ENCODE results near the gene ANO10.
"Not testable (repeated sequence)": the region's sequence is repeated elsewhere in the genome, so short reads cannot be mapped to it uniquely, and the experiment has no call there.

ANO10 gene

DNA sequence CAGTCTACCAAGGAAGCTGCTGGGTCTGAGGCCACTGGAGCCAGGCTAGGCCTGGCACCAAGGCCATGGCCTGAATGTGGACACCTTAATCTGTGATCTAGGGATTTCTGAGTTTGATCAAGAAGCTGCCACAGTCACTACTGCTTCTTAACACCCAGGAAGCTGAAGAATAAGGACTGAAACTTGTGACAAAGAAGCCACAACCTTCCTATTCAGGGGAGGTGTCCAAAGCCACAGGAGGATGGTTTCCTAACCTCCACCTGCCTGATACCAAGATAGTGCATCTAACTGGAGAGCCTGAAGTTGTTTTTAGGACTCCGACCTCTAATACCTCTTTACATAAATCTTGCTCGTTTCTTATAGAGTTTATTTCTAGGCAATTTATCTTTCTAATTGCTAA is 5.5 kb upstream of the ANO10 start:
- no peak for DNase-seq (ENCODE audit: low read depth)

DNA sequence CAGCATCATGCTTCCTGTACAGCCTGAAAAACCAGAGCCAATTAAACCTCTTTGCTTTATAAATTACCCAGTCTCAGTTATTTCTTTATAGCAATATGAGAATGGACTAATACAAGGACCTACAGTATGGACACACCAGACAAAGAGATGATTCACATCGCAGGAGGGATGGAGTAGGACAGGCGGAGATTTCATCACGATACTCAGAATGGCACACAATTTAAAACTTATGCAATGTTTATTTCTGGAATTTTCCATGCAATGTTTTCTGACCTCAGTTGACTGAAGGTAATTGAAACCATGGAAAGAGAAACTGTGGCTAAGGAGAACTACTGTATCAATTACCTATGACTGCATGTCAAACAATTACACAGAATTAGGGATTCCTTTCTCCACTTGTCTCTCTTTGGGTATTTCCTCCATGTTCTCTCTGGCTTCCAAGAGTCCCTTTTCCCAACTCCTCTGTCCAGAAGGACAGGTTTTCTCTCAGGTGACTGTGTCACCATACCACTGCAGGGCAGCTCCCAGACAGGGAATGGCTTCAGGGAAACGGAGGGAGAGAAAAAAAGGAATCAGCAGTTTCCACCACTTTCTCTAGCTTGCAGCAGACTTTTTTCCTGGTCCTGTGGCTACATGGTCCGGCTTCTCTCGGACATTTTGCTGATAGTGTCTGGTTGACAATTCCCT is 3.0 kb upstream of the ANO10 start:
- no peak for DNase-seq (ENCODE audit: low read depth)

DNA sequence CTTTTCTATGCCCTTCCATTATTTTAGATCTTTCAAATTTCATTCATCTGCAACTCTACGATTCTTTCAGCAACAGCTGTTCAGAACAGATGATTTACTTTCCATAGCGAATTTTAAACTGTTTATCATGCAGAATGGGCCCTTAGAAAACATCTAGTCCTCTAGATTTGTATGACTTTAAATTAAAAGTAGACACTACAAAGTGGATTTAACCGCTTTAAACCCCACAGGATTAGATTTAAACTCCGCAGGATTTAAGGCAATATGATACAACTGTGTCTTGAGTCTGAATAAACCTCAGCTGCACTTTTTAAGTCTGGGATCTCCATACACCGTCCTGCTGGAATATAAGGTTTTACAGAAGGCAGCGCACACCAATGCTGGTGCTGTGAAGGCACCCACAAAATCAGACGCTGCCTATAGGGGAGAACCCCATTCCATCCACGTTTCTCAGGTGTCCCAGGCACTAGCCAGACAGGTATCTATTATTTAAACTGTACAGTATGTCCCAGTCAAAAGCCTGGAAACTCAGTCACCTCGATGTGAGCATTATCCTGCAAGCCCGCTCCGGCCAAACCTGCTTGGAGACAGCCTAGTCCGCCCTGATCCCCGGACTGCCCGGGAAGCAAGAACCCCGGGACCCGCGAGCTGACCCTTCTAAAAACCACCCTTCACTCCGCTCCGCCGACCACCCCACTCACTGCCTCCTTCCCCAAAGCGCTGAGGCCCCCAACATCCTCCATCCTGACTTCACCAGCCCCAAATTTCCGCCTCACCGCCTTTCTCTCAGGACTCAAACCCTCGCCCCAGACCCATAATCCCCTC is 768 bp downstream of the ANO10 start:
- DNase-seq (ENCODE audit: low read depth), result peak; percentile 9

DNA sequence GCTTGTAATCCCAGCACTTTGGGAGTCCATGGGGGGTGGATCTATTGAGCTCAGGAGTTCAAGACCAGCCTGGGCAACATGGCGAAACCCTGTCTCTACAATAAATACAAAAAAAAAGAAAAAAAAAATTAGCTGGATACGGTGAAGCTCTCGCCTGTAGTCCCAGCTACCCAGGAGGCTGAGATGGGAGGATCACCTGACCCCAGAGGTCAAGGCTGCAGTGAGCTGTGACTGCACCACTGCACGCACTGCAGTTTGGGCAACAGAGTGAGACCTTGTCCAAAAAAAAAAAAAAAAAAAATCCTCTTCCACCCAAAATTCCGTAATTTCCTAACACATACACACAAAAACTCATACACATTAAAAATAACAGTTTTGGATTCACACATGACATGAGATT is 2.2 kb downstream of the ANO10 start:
- no peak for DNase-seq (ENCODE audit: low read depth)

DNA sequence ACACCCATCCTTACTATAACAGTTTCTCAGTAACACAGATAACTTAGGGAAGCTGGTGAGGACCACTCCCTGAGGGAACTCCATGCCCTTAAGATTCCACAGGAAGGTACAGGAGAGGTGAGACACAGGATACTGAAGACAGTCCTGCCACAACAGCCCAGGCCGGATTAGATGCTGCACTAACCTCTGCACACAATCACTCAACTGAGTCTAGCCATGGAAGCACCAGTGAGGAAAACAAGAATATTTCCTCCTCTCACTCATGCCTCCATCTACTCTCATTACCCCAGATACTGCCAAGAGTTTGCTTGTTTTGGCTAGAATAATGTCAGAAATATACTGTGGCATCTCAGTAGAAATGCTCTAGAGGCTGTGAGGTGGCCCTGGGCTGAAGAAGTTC is 3.7 kb downstream of the ANO10 start:
- no peak for DNase-seq (ENCODE audit: low read depth)

DNA sequence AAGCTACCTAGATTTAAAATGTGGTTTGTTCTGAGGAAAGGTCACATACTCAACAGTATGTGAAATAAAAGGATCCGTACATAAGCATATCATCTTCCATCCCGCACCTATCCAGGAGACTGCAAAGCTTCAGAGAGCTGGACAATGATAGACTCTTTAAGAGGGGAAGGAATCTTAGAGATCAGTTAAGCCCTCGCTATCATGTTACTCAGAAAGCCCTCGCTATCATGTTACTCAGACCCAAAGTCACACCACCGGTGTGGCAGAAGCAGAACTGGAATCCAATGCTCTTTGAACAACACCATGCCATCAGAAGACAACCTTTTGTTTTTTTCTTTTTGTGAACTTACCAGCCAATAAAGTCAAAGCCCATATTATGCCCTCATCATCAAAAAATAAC is 5.8 kb downstream of the ANO10 start:
- DNase-seq (ENCODE audit: low read depth), result no peak

DNA sequence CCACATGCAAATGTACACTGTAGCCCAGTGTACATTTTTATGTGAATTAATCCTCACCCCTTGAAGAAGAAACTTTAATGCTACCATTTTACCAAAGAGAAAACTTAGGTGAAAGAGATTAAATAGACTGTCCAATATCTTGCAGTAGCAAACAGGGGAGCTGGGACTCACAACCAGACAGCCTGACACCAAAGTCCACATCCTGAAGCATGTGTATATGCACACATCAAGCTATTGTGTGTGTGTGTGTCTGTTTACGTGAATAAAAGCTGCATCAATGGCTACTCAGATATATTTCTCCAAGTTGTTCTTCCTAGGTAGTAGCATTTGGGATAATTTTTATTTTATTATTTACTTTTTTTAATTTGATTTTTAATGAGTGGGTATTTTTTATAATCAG is 6.7 kb downstream of the ANO10 start:
- no peak for DNase-seq (ENCODE audit: low read depth)

DNA sequence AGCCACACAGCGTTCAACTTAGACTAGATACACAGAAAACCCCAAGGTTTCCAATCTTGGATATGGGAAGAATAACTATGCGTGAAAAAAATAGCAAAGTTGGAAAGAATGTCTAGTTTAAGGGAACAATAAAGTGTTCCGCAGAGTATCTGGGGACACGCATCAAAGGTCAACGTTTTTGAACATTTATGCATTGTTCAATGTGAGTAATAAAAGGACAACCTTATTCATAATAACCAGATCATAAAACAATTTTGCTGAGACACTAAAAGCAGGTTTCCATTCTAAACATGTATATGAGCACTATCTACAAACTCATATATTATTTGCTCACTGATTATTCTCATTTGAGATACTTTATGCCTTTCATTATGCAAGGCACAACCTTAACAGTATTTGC is 7.8 kb downstream of the ANO10 start:
- no peak for DNase-seq (ENCODE audit: low read depth)

DNA sequence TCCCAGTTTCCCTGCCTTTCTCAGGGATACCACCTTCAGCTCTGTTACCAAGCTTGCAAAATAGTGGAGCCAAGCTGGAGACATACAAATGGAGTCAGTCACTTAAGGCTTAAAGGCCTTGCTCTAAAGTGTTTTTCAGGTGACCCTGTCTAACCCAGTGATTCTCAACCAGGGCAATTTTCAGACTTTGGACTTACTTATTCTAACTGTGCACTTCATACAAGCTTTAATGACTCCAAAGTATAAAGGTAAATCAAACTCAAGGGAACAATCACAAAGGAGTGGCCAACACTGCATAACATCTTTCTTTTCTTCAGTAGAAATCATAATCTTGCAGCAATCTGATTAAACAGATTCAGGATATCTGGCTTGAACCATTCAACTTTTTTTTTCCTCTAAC is 9.4 kb downstream of the ANO10 start:
- DNase-seq (ENCODE audit: low read depth), result no peak

DNA sequence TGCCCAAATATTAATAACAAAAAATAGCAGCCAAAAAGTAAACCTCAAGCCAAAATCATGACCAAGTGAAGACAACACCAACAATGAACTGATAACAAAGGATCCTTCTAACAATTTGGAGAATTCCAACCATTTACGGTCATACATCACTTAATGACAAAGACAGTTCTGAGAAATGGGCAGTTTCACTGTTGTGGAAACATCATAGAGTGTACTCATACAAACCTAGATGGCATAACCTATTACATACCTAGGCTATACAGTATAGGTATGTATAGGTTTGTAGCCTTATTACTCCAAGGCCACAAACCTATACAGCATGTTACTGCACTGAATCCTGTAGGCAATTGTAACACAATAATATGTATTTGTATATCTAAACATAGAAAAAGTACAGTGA is 12.4 kb downstream of the ANO10 start:
- DNase-seq (ENCODE audit: low read depth), result no peak

DNA sequence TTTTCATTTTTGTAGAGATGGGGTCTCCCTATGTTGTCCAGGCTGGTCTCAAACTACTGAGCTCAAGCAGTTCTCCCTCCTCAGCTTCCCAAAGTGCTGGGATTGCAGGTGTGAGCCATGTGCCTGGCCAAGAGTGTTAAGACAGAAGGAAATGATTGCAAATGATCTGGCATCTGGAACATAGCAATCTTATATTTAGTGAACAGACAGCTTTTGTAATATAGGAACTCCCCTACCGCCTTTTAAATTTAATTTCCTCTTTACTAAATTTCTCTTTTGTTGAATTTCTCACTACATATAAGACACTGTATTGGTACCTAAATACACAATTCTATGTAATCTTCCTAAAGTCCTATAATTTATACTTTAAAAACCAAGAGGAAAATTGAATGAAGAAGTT is 13.1 kb downstream of the ANO10 start:
- DNase-seq (ENCODE audit: low read depth), result no peak

DNA sequence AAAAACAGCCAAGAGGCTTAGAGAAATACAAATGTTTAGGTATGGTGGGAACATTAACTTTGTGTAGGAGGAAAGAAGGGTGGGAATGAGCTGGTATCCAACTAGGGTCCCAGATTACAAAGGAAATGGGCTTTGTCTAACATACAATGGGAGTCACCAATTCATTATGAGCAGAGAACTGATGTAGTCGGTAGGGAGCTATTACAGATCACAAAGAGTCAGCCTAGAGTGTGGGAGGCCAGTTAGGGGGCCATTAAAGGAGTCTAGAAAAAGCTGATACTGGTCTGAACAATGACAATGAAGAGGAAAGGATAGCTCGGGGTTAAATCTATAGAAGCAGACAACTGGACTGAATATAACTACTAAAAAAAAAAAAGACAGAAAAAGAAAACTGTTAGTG is 15.5 kb downstream of the ANO10 start:
- DNase-seq (ENCODE audit: low read depth), result no peak

DNA sequence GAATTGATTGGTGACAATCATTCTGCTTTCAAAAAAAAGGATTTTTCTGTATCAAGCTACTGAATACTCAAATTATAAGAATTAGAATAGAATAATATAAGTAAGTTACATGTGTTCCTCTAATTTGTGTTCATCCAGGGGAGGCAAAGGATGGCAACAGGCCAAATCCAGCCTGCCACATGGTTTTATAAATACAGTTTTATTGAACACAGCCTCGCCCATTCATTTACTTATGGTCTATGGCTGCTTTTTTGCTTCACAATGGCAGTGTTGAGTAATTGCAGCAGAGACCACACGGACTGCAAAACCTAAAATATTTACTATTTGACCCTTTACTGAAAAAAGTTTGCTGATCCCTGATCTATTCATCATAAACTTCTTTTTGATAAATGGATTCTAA is 21.9 kb downstream of the ANO10 start:
- DNase-seq (ENCODE audit: low read depth), result not testable (repeated sequence)

DNA sequence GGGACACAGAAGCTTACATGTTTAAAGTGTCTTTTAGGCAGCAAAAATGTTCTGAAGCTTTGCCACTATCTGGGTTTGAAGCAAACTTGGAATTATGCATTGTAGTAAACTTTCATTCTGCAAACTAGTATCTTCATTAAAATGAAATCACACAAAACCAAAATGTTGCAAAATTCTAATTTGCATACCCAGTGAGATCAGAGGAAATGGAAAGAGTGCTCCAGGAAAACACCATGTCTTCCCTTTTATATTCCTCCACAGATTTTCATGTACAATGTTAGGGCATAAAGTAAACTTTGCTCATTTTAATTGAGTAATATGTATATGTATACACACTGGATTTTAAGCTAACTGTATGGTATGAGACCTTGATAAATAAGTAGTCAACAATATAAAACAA is 23.9 kb downstream of the ANO10 start:
- DNase-seq (ENCODE audit: low read depth), result no peak

DNA sequence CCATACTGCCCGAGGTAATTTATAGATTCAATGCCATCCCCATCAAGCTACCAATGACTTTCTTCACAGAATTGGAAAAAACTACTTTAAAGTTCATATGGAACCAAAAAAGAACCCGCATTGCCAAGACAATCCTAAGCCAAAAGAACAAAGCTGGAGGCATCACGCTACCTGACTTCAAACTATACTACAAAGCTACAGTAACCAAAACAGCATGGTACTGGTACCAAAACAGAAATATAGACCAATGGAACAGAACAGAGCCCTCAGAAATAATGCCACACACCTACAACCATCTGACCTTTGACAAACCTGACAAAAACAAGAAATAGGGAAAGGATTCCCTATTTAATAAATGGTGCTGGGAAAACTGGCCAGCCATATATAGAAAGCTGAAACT is 25.6 kb downstream of the ANO10 start:
- not testable (repeated sequence) for DNase-seq (ENCODE audit: low read depth)

DNA sequence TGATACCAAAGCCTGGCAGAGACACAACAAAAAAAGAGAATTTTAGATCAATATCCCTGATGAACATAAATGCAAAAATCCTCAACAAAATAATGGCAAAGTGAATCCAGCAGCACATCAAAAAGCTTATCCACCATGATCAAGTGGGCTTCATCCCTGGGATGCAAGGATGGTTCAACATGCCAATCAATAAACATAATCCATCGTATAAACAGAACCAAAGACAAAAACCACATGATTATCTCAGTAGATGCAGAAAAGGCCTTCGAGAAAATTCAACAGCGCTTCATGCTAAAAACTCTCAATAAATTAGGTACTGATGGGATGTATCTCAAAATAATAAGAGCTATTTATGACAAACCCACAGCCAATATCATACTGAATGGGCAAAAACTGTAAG is 26.5 kb downstream of the ANO10 start:
- not testable (repeated sequence) for DNase-seq (ENCODE audit: low read depth)

DNA sequence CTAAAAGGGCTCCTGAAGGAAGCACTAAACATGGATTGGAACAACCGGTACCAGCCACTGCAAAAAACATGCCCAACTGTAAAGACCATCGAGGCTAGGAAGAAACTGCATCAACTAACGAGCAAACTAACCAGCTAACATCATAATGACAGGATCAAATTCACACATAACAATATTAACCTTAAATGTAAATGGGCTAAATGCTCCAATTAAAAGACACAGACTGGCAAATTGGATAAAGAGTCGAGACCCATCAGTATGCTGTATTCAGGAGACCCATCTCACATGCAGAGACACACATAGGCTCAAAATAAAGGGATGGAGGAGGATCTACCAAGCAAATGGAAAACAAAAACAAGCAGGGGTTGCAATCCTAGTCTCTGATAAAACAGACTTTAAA is 28.2 kb downstream of the ANO10 start:
- not testable (repeated sequence) for DNase-seq (ENCODE audit: low read depth)

DNA sequence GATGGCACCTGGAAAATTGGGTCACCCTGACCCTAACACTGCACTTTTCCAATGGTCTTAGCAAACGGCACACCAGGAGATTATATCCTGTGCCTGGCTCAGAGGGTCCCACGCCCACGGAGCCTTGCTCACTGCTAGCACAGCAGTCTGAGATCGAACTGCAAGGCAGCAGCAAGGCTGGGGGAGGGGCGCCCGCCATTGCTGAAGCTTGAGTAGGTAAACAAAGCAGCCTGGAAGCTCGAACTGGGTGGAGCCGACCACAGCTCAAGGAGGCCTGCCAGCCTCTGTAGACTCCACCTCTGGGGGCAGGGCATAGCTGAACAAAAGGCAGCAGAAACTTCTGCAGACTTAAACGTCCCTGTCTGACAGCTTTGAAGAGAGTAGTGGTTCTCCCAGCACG is 29.9 kb downstream of the ANO10 start:
- not testable (repeated sequence) for DNase-seq (ENCODE audit: low read depth)

DNA sequence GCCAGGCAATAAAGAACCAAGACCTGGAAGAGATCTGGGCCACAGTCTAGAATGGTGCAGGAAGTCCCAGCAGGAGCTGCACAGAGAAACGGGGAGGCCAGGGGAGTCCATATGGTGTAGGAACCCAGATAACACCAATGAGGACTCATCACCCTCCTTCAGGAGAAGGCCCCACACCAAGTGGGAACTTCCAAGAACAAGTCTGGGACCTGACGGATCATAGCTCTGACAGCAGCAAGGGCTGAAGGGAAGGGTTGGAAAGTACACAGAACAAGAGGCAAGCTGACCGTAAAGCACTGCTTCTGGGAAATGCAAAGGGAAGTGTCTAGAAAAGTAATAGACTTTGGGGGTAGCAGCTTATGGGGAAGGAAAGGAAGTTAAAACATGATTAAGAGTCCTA is 34.5 kb downstream of the ANO10 start:
- no peak for DNase-seq (ENCODE audit: low read depth)

DNA sequence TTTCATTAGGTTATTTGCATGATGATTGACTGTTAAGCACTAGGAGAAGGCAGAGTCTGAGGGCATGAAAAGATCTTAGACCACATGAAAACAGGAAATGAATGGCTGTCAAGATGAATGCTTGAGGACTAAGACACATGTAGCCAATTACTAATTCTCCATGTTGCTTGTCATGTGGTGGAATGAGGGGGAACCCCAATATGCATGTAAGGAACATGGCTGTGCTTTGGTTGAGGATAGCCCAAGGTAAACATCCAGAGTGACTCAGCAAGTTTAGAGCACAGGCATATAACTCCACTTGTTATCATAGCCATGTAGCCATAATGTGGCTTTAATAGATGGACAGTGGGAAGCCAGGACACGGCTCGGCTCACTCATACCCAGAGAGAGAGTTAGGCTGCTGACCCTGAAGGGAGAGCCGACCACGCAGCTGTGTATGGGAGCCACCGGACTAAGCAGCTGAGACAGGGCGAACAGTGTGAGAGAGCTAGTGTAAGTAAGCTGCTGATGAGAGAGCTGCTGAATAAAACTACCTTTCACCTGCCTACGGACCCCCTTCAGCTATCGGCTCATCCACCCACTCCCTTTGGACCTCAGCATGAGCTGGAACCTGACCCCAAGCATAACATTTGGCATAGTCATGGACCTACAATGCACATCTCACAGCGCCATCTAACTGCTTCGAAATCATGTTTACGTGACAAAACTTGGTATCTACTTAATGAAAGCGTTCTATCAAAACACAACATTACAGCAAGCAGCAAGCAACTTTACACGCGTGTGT is 37.6 kb downstream of the ANO10 start:
- peak; percentile 14 for DNase-seq (ENCODE audit: low read depth)

DNA sequence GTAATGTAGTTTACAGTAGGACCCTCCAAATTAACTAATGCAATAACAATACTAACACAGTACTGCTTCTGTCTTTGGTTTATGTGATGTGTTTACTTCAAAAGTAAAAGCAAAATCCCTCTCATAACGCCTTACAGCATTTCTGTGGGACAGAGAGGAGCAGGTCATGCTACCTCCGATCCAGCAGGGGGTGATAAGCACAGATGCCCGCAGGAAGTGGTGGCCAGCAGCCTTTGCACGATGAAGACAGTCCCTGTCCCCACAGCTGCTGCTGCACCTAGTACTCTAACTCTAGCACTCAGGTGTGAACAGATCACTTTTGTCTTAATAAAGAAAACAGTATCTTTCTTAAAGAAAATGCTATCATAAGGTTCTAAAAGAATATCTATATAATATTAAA is 38.3 kb downstream of the ANO10 start:
- no peak for DNase-seq (ENCODE audit: low read depth)

DNA sequence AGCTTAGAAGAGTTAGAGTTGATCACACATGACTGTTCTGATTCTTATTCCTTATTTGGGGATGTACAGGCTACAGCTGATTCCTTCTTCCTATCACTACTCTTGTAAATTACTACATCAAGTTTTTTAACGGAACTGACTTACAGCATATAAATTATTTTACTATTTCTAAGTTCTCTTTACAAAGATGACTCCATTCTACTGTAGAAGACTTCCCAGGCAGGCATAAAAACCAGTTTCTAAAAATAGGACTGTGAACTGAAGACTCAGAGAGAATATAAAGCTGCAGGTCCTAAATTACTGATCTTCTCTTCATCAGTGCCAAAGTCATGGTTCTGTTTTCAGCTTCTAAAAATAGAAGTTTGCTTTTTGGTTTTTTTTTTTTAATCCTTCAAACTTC is 38.9 kb downstream of the ANO10 start:
- DNase-seq (ENCODE audit: low read depth), result no peak

DNA sequence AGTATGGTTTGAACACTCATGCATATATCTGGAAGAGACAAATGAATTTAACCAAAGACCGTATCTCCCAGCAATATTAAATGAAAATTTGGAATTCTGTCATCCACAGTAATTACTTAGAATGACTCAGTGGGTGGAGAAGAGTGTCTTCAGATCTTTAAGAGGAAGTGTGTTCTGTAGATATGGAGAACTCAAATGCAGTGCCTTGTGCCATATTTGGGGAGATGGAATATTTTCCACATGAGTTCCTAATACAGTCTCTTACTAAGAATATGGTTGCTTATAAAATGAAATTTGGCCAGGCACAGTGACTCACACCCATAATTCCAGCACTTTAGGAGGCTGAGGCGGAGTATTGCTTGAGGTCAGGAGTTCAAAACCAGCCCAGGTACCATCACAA is 40.5 kb downstream of the ANO10 start:
- DNase-seq (ENCODE audit: low read depth), result no peak

All from amniotic epithelial cell (primary cell).